GM06990 (cell line): ENCODE data around the gene TMEM117.

Source experiments
- DNase-seq: peaks from one replicate; pipeline ENCODE4 v3.0.0-alpha.2; 2011; ENCODE audit not compliant: insufficient read length; ENCODE audit errors: extremely low read depth
- H3K27me3 ChIP-seq: replicated peaks from 2 replicates; pipeline ENCODE4 v1.6.0; 2011; ENCODE audit warnings: low read length; ENCODE audit not compliant: control insufficient read depth, insufficient read depth
- H3K36me3 ChIP-seq: 2 replicates; pipeline ENCODE4 v1.5.1; 2011; ENCODE audit warnings: low read length; ENCODE audit not compliant: control insufficient read depth, insufficient read depth
- H3K4me3 ChIP-seq: replicated peaks from 2 replicates; pipeline ENCODE4 v1.5.1; 2011; ENCODE audit warnings: low read depth, mild to moderate bottlenecking, control low read depth, low read length
- CTCF ChIP-seq: IDR thresholded peaks from 2 replicates; pipeline ENCODE4 v1.5.1; 2011; ENCODE audit warnings: low read length, control low read depth, mild to moderate bottlenecking, inconsistent platforms; ENCODE audit not compliant: insufficient read depth, poor library complexity, severe bottlenecking

TMEM117 gene

GRCh38 chr12:44405297-44405696 is 569.4 kb downstream of the TMEM117 start:
- H3K27me3 ChIP-seq = no peaks in the 10 kb centered on the region
- no peak for TF ChIP-seq CTCF
- DNase-seq = no peak
- H3K4me3 ChIP-seq = no peak overlapping the region
- no peaks in the 10 kb centered on the region for H3K36me3 ChIP-seq

- H3K4me3 ChIP-seq = no peak overlapping the region
- H3K36me3 ChIP-seq = no peaks in the 10 kb centered on the region
- no peak for TF ChIP-seq CTCF
- no peak for DNase-seq
- no peaks in the 10 kb centered on the region for H3K27me3 ChIP-seq
These were observed 586.7 kb downstream of the TMEM117 start for GRCh38 chr12:44422559-44422958.

GRCh38 chr12:44428825-44429224 is 592.9 kb downstream of the TMEM117 start:
- no peaks in the 10 kb centered on the region for H3K36me3 ChIP-seq
- TF ChIP-seq CTCF = no peak
- no peak for DNase-seq
- H3K4me3 ChIP-seq = no peak overlapping the region
- no peaks in the 10 kb centered on the region for H3K27me3 ChIP-seq

GRCh38 chr12:44431647-44432343 is 595.9 kb downstream of the TMEM117 start:
- no peak overlapping the region for H3K4me3 ChIP-seq
- TF ChIP-seq CTCF = no peak
- no peaks in the 10 kb centered on the region for H3K36me3 ChIP-seq
- H3K27me3 ChIP-seq = no peaks in the 10 kb centered on the region
- peak; percentile 61 for DNase-seq

- no peaks in the 10 kb centered on the region for H3K27me3 ChIP-seq
- DNase-seq = no peak
- H3K4me3 ChIP-seq = no peak overlapping the region
- no peaks in the 10 kb centered on the region for H3K36me3 ChIP-seq
- TF ChIP-seq CTCF = no peak
These were observed 597.8 kb downstream of the TMEM117 start for GRCh38 chr12:44433659-44434058.

- no peaks in the 10 kb centered on the region for H3K27me3 ChIP-seq
- no peak overlapping the region for H3K4me3 ChIP-seq
- TF ChIP-seq CTCF = no peak
- DNase-seq = no peak
- H3K36me3 ChIP-seq = no peaks in the 10 kb centered on the region
These were observed 600.9 kb downstream of the TMEM117 start for GRCh38 chr12:44436756-44437155.
